CD14-positive monocyte (primary cell): ENCODE results near the gene VWA5B1. TPM values are rescaled to one million over a fixed set of nuclear protein-coding genes. Genes with fewer than 3 reads are reported as not detected.

Experiments
- DNase-seq, 3 donors: peaks; one replicate each; pipeline ENCODE4 v3.0.0-alpha.2; 2011 to 2022
- H2AFZ ChIP-seq: 2 replicates; pipeline ENCODE4 v1.6.0; 2012; ENCODE audit warnings: mild to moderate bottlenecking, low read depth, low read length, inconsistent platforms; ENCODE audit not compliant: insufficient read depth, poor library complexity, severe bottlenecking
- H3K27ac ChIP-seq, 2 donors: 1 replicate in 1 of 2; 2 replicates in 1 of 2; pipeline ENCODE4 v1.5.1; 2012 to 2013; ENCODE audit warnings: low read length in 2 of 2, control low read depth in 1 of 2, inconsistent platforms in 1 of 2, low read depth in 1 of 2, mild to moderate bottlenecking in 1 of 2
- H3K27me3 ChIP-seq, 2 donors: one replicate each; pipeline versions ENCODE4 v1.6.0 to v1.6.1; 2011 to 2013; ENCODE audit warnings: low read length in 2 of 2; ENCODE audit not compliant: control insufficient read depth in 2 of 2, insufficient read depth in 2 of 2
- H3K36me3 ChIP-seq, 2 donors: replicated peaks in 1 of 2; 1 replicate in 1 of 2; 2 replicates in 1 of 2; pipeline versions ENCODE4 v1.5.1 to v1.6.1; 2012 to 2013; ENCODE audit warnings: low read length in 2 of 2, control low read depth in 1 of 2, inconsistent platforms in 1 of 2, mild to moderate bottlenecking in 1 of 2; ENCODE audit not compliant: insufficient read depth in 2 of 2, control insufficient read depth in 1 of 2
- H3K4me1 ChIP-seq, 2 donors: 1 replicate in 1 of 2; 2 replicates in 1 of 2; pipeline versions ENCODE4 v1.5.1 to v1.6.1; 2012 to 2013; ENCODE audit warnings: low read length in 2 of 2, control low read depth in 1 of 2, inconsistent platforms in 1 of 2, mild to moderate bottlenecking in 1 of 2, moderate library complexity in 1 of 2; ENCODE audit not compliant: insufficient read depth in 2 of 2, control insufficient read depth in 1 of 2
- H3K4me2 ChIP-seq: replicated peaks from 2 replicates; pipeline ENCODE3; 2012; ENCODE audit warnings: low read length, moderate library complexity, mild to moderate bottlenecking; ENCODE audit not compliant: poor library complexity, severe bottlenecking; ENCODE audit errors: extremely low read depth
- H3K4me3 ChIP-seq, 3 experiments: fragments of 200-600 bp in 1 of 3; sonication (generic) in 1 of 3; replicated peaks in 1 of 3; 1 replicate in 2 of 3; 2 replicates in 1 of 3; pipeline ENCODE4 v1.5.1; 2011 to 2013; ENCODE audit warnings: low read length in 3 of 3, mild to moderate bottlenecking in 3 of 3, control low read depth in 2 of 3, low read depth in 2 of 3, inconsistent platforms in 1 of 3, moderate library complexity in 1 of 3
- H3K79me2 ChIP-seq: 2 replicates; pipeline ENCODE4 v1.6.0; 2012; ENCODE audit warnings: mild to moderate bottlenecking, control low read depth, inconsistent platforms, low read length, moderate library complexity; ENCODE audit not compliant: insufficient read depth
- H3K9ac ChIP-seq: 2 replicates; pipeline ENCODE4 v1.6.0; 2017; ENCODE audit warnings: low read length, mild to moderate bottlenecking; ENCODE audit not compliant: insufficient read depth, poor library complexity, severe bottlenecking
- H3K9me3 ChIP-seq, 2 donors: replicated peaks in 1 of 2; 1 replicate in 1 of 2; 2 replicates in 1 of 2; pipeline versions ENCODE4 v1.5.1 to v1.6.1; 2012 to 2013; ENCODE audit warnings: low read length in 2 of 2, control low read depth in 1 of 2; ENCODE audit not compliant: control insufficient read depth in 1 of 2, insufficient read depth in 1 of 2
- H4K20me1 ChIP-seq: 2 replicates; pipeline ENCODE4 v1.6.0; 2012; ENCODE audit warnings: mild to moderate bottlenecking, low read length, control low read depth, moderate library complexity; ENCODE audit not compliant: insufficient read depth
- H3K27ac Mint-ChIP-seq, 7 donors: one replicate each; pipeline ENCODE4 v1.8.0; 2020; ENCODE audit warnings: mild to moderate bottlenecking in 7 of 7, mixed read lengths in 7 of 7, moderate library complexity in 6 of 7, inconsistent platforms in 2 of 7
- H3K27me3 Mint-ChIP-seq, 3 donors: one replicate each; pipeline ENCODE4 v1.8.0; 2021 to 2022; ENCODE audit warnings: low read depth in 3 of 3, mild to moderate bottlenecking in 3 of 3, mixed read lengths in 3 of 3, moderate library complexity in 3 of 3, inconsistent platforms in 1 of 3
- H3K36me3 Mint-ChIP-seq, 2 donors: one replicate each; pipeline ENCODE4 v1.8.0; 2020; ENCODE audit warnings: mixed read lengths in 2 of 2, inconsistent platforms in 1 of 2, mild to moderate bottlenecking in 1 of 2
- H3K4me1 Mint-ChIP-seq: one replicate; pipeline ENCODE4 v1.8.0; 2020; ENCODE audit warnings: mild to moderate bottlenecking, mixed read lengths
- H3K4me3 Mint-ChIP-seq, 2 donors: one replicate each; pipeline ENCODE4 v1.8.0; 2020; ENCODE audit warnings: mild to moderate bottlenecking in 2 of 2, mixed read lengths in 2 of 2, moderate library complexity in 1 of 2
- H3K9me3 Mint-ChIP-seq, 7 donors: one replicate each; pipeline ENCODE4 v1.8.0; 2020 to 2022; ENCODE audit warnings: mixed read lengths in 7 of 7, mild to moderate bottlenecking in 6 of 7, moderate library complexity in 6 of 7, inconsistent platforms in 2 of 7
- WGBS: methylation state at CpG from one replicate; pipeline ENCODE4 v1.1.5; 2013; ENCODE audit warnings: missing lambda C conversion rate; ENCODE audit not compliant: insufficient coverage; 5-methylcytosine and 5-hydroxymethylcytosine counted together
- intact Hi-C, 2 donors: fragments of 100-400 bp; cut with micrococcal nuclease; formaldehyde crosslinking; loops; one replicate each; pipeline versions ENCODE4 v1.15.0 to v1.15.1; 2023
- polyA plus RNA-seq, 3 donors: library from polyadenylated mRNA; depleted of rRNA in 1 of 3; unstranded in 2 of 3; stranded (reverse) in 1 of 3; fragments of 300-500 nt in 2 of 3; fragments of >200 nt in 1 of 3; fragmentation: Illumina TruSeq in 2 of 3; gene quantifications; 1 replicate in 2 of 3; 2 replicates in 1 of 3; pipeline ENCODE4 v1.2.3, GENCODE V29; 2012 to 2021
- TF ChIP-seq, protein P1 (sequence below): fragments of 200-600 bp; IDR thresholded peaks from one replicate; pipeline ENCODE4 v1.8.0; 2022; ENCODE audit warnings: antibody characterized with exemption, mild to moderate bottlenecking

Gene VWA5B1
- polyA plus RNA-seq, 3 donors = not detected

DNA sequence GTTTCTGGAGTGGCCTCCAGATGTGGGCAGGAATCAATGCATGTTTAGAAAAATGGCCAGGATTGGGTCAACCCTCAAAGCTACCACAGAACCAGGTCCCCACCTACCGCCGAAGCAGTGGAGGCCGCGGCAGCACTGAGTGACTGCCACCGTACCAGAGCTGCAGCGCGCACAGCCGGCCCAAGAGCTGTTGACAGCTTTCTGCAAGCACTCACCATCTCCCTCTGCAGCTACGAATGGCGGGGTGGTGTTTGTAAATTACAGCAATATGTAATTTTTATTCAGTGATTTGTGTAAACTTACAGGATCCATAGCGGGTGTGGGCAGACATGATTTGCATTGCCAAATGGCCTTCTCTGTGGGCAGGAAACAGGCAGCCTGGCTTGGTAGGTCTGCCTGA is 98.9 kb downstream of the VWA5B1 start:
- peaks cover 1 to 8% (median 4%) of the 10 kb centered on the region in 7 donors for H3K9me3 Mint-ChIP-seq
- Histone ChIP-seq H3K79me2 (no peaks in the 10 kb centered on the region), H3K4me1 (no peaks in the 10 kb centered on the region), H3K9ac (no peak overlapping the region), H4K20me1 (no peaks in the 10 kb centered on the region), H3K9me3 (no peaks in the 10 kb centered on the region), H3K4me2 (no peak overlapping the region), H3K36me3 (no peaks in the 10 kb centered on the region), H3K27ac (no peak overlapping the region), H3K27me3 (peaks cover 0 to 19% of the 10 kb centered on the region in 2 donors), H3K4me3 (no peak overlapping the region), H2AFZ (no peak overlapping the region)
- peaks cover 32 to 55% (median 32%) of the 10 kb centered on the region in 3 donors for H3K27me3 Mint-ChIP-seq
- H3K27ac Mint-ChIP-seq = no peak overlapping the region
- no peak overlapping the region for H3K4me3 Mint-ChIP-seq
- WGBS = 80% methylated on average over 6 of the region's 11 CpGs
- DNase-seq = no peak
- intact Hi-C loops = no loop called here
- H3K4me1 Mint-ChIP-seq = no peaks in the 10 kb centered on the region
- H3K36me3 Mint-ChIP-seq = no peaks in the 10 kb centered on the region
- TF ChIP-seq, protein P1, sequence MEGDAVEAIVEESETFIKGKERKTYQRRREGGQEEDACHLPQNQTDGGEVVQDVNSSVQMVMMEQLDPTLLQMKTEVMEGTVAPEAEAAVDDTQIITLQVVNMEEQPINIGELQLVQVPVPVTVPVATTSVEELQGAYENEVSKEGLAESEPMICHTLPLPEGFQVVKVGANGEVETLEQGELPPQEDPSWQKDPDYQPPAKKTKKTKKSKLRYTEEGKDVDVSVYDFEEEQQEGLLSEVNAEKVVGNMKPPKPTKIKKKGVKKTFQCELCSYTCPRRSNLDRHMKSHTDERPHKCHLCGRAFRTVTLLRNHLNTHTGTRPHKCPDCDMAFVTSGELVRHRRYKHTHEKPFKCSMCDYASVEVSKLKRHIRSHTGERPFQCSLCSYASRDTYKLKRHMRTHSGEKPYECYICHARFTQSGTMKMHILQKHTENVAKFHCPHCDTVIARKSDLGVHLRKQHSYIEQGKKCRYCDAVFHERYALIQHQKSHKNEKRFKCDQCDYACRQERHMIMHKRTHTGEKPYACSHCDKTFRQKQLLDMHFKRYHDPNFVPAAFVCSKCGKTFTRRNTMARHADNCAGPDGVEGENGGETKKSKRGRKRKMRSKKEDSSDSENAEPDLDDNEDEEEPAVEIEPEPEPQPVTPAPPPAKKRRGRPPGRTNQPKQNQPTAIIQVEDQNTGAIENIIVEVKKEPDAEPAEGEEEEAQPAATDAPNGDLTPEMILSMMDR = no peak

DNA sequence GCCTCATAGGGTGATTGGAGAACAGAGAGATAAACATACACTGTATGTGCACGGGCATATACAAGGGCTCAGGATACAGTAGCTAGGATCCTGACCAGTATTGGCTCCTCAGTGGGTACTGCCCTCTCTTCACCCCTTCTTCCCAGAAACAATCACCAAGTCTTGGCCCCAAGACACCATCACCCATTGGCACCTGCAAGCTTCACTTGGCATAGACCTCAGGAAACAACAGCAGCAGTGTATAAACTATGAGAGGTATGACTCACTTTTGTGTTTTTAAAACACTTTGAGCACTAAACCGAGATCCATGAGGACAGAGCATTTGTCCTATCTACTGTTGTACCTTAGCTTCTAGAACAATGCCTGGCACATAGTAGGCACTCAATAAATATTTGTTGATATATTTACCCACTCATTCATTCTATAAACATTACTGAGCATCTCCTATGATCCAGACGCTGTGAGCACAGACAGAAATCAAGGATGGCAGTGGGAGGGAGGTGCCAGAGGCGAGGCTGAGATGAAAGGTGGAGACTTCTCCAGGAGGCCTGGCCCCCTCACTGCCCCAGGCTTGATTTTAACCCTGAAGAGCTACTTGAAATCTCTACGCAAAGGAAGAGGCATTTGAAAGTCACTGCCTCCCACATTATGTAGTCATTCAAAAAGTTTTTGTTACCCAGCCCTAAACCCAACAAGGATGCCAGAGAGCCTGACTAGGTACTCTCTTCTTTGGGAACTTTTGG is 100.1 kb downstream of the VWA5B1 start:
- Mint-ChIP-seq H3K27ac (no peak overlapping the region), H3K4me3 (no peak overlapping the region), H3K4me1 (no peaks in the 10 kb centered on the region), H3K36me3 (no peaks in the 10 kb centered on the region), H3K27me3 (peaks cover 22 to 45% (median 24%) of the 10 kb centered on the region in 3 donors), H3K9me3 (peaks cover 4 to 17% (median 10%) of the 10 kb centered on the region in 7 donors)
- no peak for DNase-seq
- H3K9me3 ChIP-seq = peaks cover under 1 to 11% of the 10 kb centered on the region in 2 donors
- H3K79me2 ChIP-seq = no peaks in the 10 kb centered on the region
- no peaks in the 10 kb centered on the region for H3K36me3 ChIP-seq
- intact Hi-C loops = no loop called here
- H3K27ac ChIP-seq = no peak overlapping the region
- peaks cover 0 to 14% of the 10 kb centered on the region in 2 donors for H3K27me3 ChIP-seq
- H3K9ac ChIP-seq = no peak overlapping the region
- no peaks in the 10 kb centered on the region for H3K4me1 ChIP-seq
- TF ChIP-seq, protein P1 = no peak
- H2AFZ ChIP-seq = no peak overlapping the region
- no CpG with 5 or more reads among the region's 5 CpGs for WGBS
- H3K4me3 ChIP-seq = no peak overlapping the region
- H4K20me1 ChIP-seq = no peaks in the 10 kb centered on the region
- no peak overlapping the region for H3K4me2 ChIP-seq
